Endothelial cell of umbilical vein (primary cell): ENCODE results near the gene FYB2. TPM values are rescaled to one million over a fixed set of nuclear protein-coding genes. Genes with fewer than 3 reads are reported as not detected.

Source experiments
- BruUV-seq: library from RNA; stranded (reverse); fragments of 400-500 nt; replicated peaks from 2 replicates; lab custom pipeline; 2021; lab: Mats Ljungman, UMichigan
- CTCF ChIA-PET: fragments of 300-600, 350-600 bp; sonication (Branson Sonifier 250); formaldehyde crosslinking; loops from one replicate; lab custom pipeline; 2021; ENCODE audit warnings: antibody characterized with exemption, inconsistent platforms; lab: Charles Lee
- POLR2A ChIA-PET: fragments of 300-600, 350-600 bp; sonication (Branson Sonifier 250); formaldehyde crosslinking; loops from one replicate; lab custom pipeline; 2021; ENCODE audit warnings: antibody characterized with exemption, inconsistent platforms; lab: Charles Lee
- DNase-seq: peaks from one replicate; pipeline ENCODE4 v3.0.0-alpha.2; 2011; ENCODE audit warnings: low read depth, low spot score
- FAIRE-seq: peaks from 2 replicates; lab custom pipeline; 2011; peaks lifted over from hg19 to GRCh38; lab: Jason Lieb, UNC
- H2AFZ ChIP-seq: 2 replicates; pipeline ENCODE4 v1.6.0; 2012; ENCODE audit warnings: low read depth, low read length, control low read depth, inconsistent platforms
- H3K27ac ChIP-seq: 2 replicates; pipeline ENCODE4 v1.5.1; 2011; ENCODE audit warnings: low read depth, mild to moderate bottlenecking, control low read depth, low read length, moderate library complexity; ENCODE audit not compliant: insufficient read depth
- H3K27me3 ChIP-seq, 2 experiments: 2 replicates each; pipeline versions ENCODE4 v1.6.0 to v1.6.1; 2011; ENCODE audit warnings: low read length in 2 of 2, mixed read lengths in 1 of 2; ENCODE audit not compliant: control insufficient read depth in 2 of 2, insufficient read depth in 2 of 2
- H3K36me3 ChIP-seq, 2 experiments: 2 replicates in 1 of 2; 3 replicates in 1 of 2; pipeline ENCODE4 v1.5.1; 2011; ENCODE audit warnings: low read length in 2 of 2, mild to moderate bottlenecking in 1 of 2, moderate library complexity in 1 of 2; ENCODE audit not compliant: control insufficient read depth in 2 of 2, insufficient read depth in 2 of 2; ENCODE audit errors: extremely low read depth in 1 of 2
- H3K4me1 ChIP-seq: 3 replicates; pipeline ENCODE4 v1.5.1; 2011; ENCODE audit warnings: mild to moderate bottlenecking, low read length; ENCODE audit not compliant: control insufficient read depth, insufficient read depth; ENCODE audit errors: extremely low read depth
- H3K4me2 ChIP-seq: 2 replicates; pipeline ENCODE4 v1.6.1; 2011; ENCODE audit warnings: low read length, control low read depth, mixed read lengths; ENCODE audit not compliant: insufficient read depth
- H3K4me3 ChIP-seq, 3 experiments: fragments of 200-600 bp in 1 of 3; sonication (generic), shearing (Covaris generic) in 1 of 3; replicated peaks in 1 of 3; 2 replicates each; pipeline ENCODE4 v1.5.1; 2011 to 2016; ENCODE audit warnings: control low read depth in 3 of 3, low read length in 3 of 3, mild to moderate bottlenecking in 2 of 3, inconsistent platforms in 1 of 3, low read depth in 1 of 3, moderate library complexity in 1 of 3; ENCODE audit not compliant: insufficient read depth in 1 of 3
- H3K79me2 ChIP-seq: 2 replicates; pipeline ENCODE4 v1.6.0; 2012; ENCODE audit warnings: low read length, inconsistent platforms; ENCODE audit not compliant: control insufficient read depth, insufficient read depth
- H3K9ac ChIP-seq: replicated peaks from 2 replicates; pipeline ENCODE3; 2011; ENCODE audit warnings: low read length, control low read depth; ENCODE audit not compliant: insufficient read depth; ENCODE audit errors: extremely low read depth
- H3K9me1 ChIP-seq: replicated peaks from 3 replicates; pipeline ENCODE4 v1.6.0; 2011; ENCODE audit warnings: mild to moderate bottlenecking, low read length; ENCODE audit not compliant: control insufficient read depth, insufficient read depth; ENCODE audit errors: extremely low read depth
- H3K9me3 ChIP-seq: replicated peaks from 2 replicates; pipeline ENCODE4 v1.5.1; 2012; ENCODE audit warnings: low read length, inconsistent platforms; ENCODE audit not compliant: control insufficient read depth, insufficient read depth
- H4K20me1 ChIP-seq: replicated peaks from 2 replicates; pipeline ENCODE3; 2011; ENCODE audit warnings: mild to moderate bottlenecking, low read length; ENCODE audit not compliant: control insufficient read depth, insufficient read depth; ENCODE audit errors: extremely low read depth
- EZH2 ChIP-seq: IDR thresholded peaks from 2 replicates; pipeline ENCODE4 v1.6.1; 2012; ENCODE audit warnings: borderline replicate concordance, low read depth, mild to moderate bottlenecking, moderate library complexity, low read length, inconsistent platforms; ENCODE audit not compliant: severe bottlenecking
- FOS ChIP-seq: IDR thresholded peaks from 2 replicates; pipeline ENCODE4 v1.6.1; 2011; ENCODE audit warnings: mild to moderate bottlenecking, low read length, moderate library complexity, borderline replicate concordance; ENCODE audit not compliant: insufficient read depth
- GATA2 ChIP-seq: IDR thresholded peaks from 2 replicates; pipeline ENCODE4 v1.7.0; 2011; ENCODE audit warnings: low read depth, mild to moderate bottlenecking, moderate library complexity, mixed read lengths, low read length; ENCODE audit not compliant: insufficient read length, insufficient read depth
- JUN ChIP-seq: IDR thresholded peaks from 2 replicates; pipeline ENCODE4 v1.6.1; 2011; ENCODE audit warnings: borderline replicate concordance, low read depth; ENCODE audit not compliant: insufficient read length, insufficient read depth
- MYC ChIP-seq: IDR thresholded peaks from one replicate; pipeline ENCODE4 v1.6.1; 2011; ENCODE audit warnings: mild to moderate bottlenecking, low read depth, low read length
- POLR2A ChIP-seq: IDR thresholded peaks from 2 replicates; pipeline ENCODE4 v1.6.1; 2012; ENCODE audit warnings: low read depth, mild to moderate bottlenecking, control low read depth, low read length
- POLR2AphosphoS5 ChIP-seq: IDR thresholded peaks from 2 replicates; pipeline ENCODE4 v1.6.1; 2012; ENCODE audit warnings: low read depth, mild to moderate bottlenecking, control low read depth, low read length, moderate library complexity; ENCODE audit not compliant: insufficient read depth
- dilution Hi-C: fragments of 300-500 bp; cut with MboI; formaldehyde crosslinking; loops from one replicate; pipeline ENCODE4 v1.15.0; 2019; ENCODE audit warnings: low sequenced_read_pairs; ENCODE audit not compliant: extremely low pct_ligation_motif_present
- intact Hi-C: fragments of 100-400 bp; cut with micrococcal nuclease; formaldehyde crosslinking; loops from one replicate; pipeline ENCODE4 v1.10.0; 2022
- polyA plus RNA-seq, 4 experiments: library from polyadenylated mRNA; depleted of rRNA in 3 of 4; stranded (reverse) in 3 of 4; unstranded in 1 of 4; fragments of >200 nt; gene quantifications; 2 replicates each; pipeline versions ENCODE4 v1.2.1 to v1.2.3, GENCODE V29; 2011 to 2012; ENCODE audit warnings: missing spikeins in 1 of 4
- total RNA-seq: library from RNA; stranded (reverse); gene quantifications from 2 replicates; pipeline ENCODE4 v1.2.3, GENCODE V29; 2021

FYB2 gene
- total and polyA plus RNA-seq, 2 donors (not counting 3 experiments of a cell fraction or from before 2014, with no cell fraction given), result not detected

DNA sequence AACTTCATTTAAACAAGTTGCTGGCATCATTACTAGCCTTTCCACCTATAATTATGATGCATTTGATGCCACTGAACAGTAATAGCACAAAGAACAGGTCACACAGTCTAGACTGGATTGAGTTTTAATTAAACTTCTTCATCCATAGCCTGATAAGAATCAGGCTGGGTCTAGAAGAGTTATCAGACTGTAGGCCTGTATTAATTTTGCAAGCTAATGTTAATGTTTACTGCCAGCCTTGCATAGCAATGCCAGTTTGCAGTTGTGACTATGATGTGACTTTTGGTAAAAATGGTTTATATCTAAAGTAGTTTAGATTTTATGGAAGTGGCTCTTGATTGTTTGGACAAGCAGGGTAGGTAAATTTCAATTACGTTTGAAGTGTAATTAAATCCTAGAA, 106.1 kb downstream of the FYB2 start:
- Histone ChIP-seq H4K20me1 (no peaks in the 10 kb centered on the region), H3K79me2 (no peaks in the 10 kb centered on the region), H3K4me2 (no peak overlapping the region), H3K4me3 (no peak overlapping the region), H3K9me1 (no peaks in the 10 kb centered on the region), H3K27ac (no peak overlapping the region), H3K27me3 (no peaks in the 10 kb centered on the region), H3K4me1 (peaks cover 2% of the 10 kb centered on the region), H3K36me3 (no peaks in the 10 kb centered on the region), H3K9ac (no peak overlapping the region), H3K9me3 (no peaks in the 10 kb centered on the region), H2AFZ (no peak overlapping the region)
- no peak for DNase-seq
- ChIA-PET CTCF (interaction anchor here (1.5 kb wide), 1 partner anchor 16 kb away, joined by 3 read pairs; no protein-coding TSS in a partner anchor), POLR2A (no interaction called here)
- TF ChIP-seq MYC (no peak), EZH2 (no peak), GATA2 (no peak)
- dilution Hi-C loops (no loop called here), intact Hi-C loops (loop anchor here (10.0 kb wide), 1 partner anchor 1568 kb away; no protein-coding TSS in a partner anchor)
- FAIRE-seq, result no peak
- no TSS peak for BruUV-seq

GRCh38 chr1:56712150-56712549, 107.1 kb downstream of the FYB2 start:
- Histone ChIP-seq H4K20me1 (no peaks in the 10 kb centered on the region), H3K79me2 (no peaks in the 10 kb centered on the region), H3K27me3 (no peaks in the 10 kb centered on the region), H3K27ac (no peak overlapping the region), H3K36me3 (no peaks in the 10 kb centered on the region), H3K4me1 (peaks cover 2% of the 10 kb centered on the region), H3K9me1 (no peaks in the 10 kb centered on the region), H3K4me3 (no peak overlapping the region), H3K9ac (no peak overlapping the region), H3K4me2 (no peak overlapping the region), H3K9me3 (no peaks in the 10 kb centered on the region), H2AFZ (no peak overlapping the region)
- FAIRE-seq, result no peak
- dilution Hi-C loops, result no loop called here
- no TSS peak for BruUV-seq
- TF ChIP-seq GATA2 (no peak), FOS (no peak), POLR2A (no peak), POLR2AphosphoS5 (no peak), JUN (no peak)
- no peak for DNase-seq
- intact Hi-C loops, result loop anchor here (10.0 kb wide), 1 partner anchor 1567 kb away; no protein-coding TSS in a partner anchor
- CTCF ChIA-PET, result interaction anchor here (1.5 kb wide), 1 partner anchor 15 kb away, joined by 3 read pairs; no protein-coding TSS in a partner anchor
- POLR2A ChIA-PET, result no interaction called here
